ENCODE results near the gene GRID1.

- no peak for TF ChIP-seq CTCF (IDR thresholded peaks at IDR 0.05)
- no peak for TF ChIP-seq POLR2AphosphoS5 (IDR thresholded peaks at IDR 0.05)
- no peak for TF ChIP-seq EP300 (IDR thresholded peaks at IDR 0.05; ENCODE audit: low read depth)
These were observed at the start of gene GRID1 for GRCh38 chr10:86366033-86366901.
